Hematopoietic multipotent progenitor cell treated with erythropoietin and hydrocortisone succinate and interleukin-3 and kit ligand, for 8 days (in vitro differentiated cells): ENCODE results near the gene SMS.

Experiments
- DNase-seq: peaks from one replicate; pipeline ENCODE4 v3.0.0-alpha.2; 2015

Gene SMS

DNA sequence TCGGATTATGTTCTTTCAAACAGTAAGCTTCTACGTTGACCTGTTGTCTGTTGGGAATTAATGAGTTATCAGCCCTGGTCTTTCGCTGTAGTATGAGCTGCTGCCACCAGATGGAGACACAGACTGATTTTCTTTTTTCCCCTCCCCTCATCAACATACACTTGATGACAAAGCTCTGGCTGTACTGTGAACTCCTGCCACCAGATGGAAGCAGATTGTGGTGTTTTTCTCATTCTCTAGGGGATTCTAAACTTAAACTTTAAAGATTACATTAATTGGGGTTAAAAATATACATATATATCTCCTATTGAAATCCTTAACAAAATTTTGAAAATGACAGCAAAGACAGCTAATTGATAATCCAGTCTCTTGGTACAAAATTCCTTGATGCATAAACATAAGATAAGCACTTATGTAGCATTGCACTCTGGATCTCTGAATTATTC, 44.8 kb downstream of the SMS start:
- DNase-seq = peak; percentile 79

GRCh38 chrX:21986596-21986995, 46.1 kb downstream of the SMS start:
- no peak for DNase-seq

DNA sequence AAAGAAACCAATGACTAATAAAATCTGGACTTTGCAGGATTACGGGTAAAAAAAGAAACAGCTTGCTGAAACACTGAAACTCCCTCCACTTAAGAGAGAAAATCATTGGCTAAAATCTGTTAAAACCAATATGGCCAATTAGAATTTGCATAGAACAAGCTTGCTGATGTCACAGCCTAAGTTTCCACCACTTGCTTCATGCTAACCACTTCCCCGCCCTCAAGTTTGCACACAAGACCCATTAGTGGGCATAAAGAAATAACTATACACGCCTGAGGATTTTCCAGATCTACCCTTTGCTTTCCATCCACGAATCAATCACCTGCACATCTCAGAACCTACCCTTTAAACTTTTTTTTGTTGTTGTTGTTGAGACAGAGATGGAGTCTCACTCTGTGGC, 48.9 kb downstream of the SMS start:
- no peak for DNase-seq

DNA sequence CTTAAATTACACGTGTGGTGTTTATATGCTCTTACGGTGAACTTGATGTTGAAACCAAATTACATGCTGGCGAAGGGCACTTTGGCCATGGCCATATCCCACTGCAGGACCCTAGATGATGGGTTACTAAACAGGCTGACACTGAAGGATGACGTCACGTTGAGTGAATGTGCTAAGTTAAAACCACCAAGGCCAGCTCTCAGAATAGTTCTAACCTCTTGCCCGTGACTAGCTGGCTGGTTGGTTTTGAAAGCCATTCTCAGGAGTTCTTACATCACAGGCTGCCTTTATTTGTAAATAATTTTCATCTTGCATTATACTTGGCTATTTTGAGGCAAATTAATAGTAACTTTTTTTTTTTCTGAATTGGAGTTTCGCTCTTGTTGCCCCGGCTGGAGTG, 50.3 kb downstream of the SMS start:
- DNase-seq = no peak

GRCh38 chrX:21991504-21991903, 51.0 kb downstream of the SMS start:
- DNase-seq = no peak

GRCh38 chrX:21993265-21993664, 52.8 kb downstream of the SMS start:
- DNase-seq = peak; percentile 63

GRCh38 chrX:21996872-21997455, 56.5 kb downstream of the SMS start:
- no peak for DNase-seq

DNA sequence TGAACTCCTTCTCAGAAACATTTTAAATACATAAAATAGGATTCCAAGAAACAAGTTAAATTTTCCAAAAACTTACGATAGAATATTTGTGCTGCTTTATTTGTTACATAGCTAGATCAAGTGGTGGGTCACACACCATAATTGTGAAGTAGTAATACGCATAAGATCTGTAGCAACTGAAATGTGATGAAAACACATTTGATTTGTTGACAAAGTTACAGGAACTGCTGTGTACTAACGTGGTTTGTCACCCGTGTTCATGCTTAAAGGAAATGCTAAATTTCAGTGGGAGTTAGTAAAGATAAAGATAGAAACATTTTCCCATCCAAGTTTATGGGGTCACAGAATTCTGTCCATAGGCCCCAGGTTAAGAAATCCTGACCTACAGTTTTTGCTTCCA, 57.5 kb downstream of the SMS start:
- DNase-seq = no peak

DNA sequence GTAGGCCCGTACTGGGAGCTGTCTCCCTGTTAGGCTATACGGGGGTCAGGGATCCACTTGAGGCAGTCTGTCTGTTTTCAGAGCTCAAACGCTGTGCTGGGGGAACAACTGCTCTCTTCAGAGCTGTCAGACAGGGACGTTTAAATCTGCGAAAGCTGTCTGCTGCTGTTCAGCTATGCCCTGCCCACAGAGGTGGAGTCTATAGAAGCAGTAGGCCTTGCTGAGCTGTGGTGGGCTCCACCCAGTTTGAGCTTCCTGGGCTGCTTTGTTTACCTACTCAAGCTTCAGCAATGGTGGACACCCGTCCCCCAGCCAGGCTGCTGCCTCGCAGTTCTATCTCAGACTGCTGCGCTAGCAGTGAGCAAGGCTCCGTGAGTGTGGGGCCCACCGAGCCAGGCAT, 64.4 kb downstream of the SMS start:
- DNase-seq = no peak

DNA sequence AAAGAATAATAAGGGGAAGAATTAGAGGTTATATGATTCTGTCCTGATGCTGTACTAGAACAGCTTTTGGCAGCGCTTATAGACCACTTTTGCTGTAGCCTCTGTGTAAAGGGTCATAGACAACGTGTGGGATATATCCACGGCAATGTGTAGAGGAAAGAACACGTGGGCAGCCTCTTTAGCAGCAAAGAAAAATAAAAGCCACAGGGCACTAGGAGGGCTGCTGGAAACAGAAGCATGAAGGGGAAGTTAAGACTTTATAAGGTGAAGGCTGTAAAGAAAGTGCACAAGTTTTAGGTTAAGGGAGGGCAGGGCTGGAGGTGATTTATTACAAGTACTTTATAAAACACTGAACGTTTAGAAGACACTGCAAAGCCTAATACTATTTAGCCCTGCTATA, 71.5 kb downstream of the SMS start:
- DNase-seq = no peak

DNA sequence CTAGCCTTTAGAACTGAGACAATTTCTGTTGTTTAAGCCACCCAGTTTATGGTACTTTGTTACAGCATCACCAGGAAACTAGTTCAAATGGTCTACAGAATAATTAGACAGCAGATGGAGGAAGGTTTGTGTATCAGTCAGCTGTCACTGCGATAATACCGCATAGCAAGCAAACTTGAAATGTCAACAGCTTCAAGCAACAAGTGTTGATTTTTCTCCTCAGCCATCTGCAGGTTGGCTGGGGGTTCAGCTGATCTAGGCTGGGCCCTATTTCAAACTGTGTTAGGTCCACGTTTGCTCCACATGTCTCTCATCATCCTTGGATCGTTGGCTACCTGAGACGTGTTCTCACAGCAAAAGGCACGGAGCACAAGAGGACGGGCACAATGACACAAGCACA, 72.4 kb downstream of the SMS start:
- DNase-seq = no peak

GRCh38 chrX:22015139-22015750, 74.7 kb downstream of the SMS start:
- no peak for DNase-seq

- no peak for DNase-seq
These were observed 81.3 kb downstream of the SMS start for GRCh38 chrX:22021751-22022324.

GRCh38 chrX:22024577-22024976, 84.1 kb downstream of the SMS start:
- DNase-seq = no peak

DNA sequence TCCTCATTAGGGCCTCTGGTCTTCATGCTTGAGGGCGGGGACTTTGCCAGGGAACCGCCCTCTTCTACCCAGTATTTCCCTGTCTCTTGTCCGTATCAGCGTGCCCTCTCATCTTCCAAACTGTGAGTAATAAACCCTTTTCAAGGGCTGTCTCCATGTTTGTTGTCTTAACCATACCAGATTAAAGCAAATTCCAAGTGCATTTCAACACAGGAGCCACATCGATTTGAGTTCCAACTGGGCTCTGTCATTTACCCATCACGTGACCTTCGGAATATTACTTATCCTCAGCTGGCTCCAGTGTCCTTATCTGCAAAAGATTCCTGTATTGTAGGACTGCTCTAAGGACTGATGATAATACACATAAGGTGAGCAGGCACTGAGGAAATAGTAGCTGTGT, 85.2 kb downstream of the SMS start:
- DNase-seq = no peak

- DNase-seq = no peak
These were observed 86.2 kb downstream of the SMS start for GRCh38 chrX:22026731-22027130.

GRCh38 chrX:22032084-22032483, 91.6 kb downstream of the SMS start, which contains the start of gene PHEX:
PHEX (plus strand) TSS chrX:22032325; CDS start chrX:22033006, 681 bp downstream.
- no peak for DNase-seq

DNA sequence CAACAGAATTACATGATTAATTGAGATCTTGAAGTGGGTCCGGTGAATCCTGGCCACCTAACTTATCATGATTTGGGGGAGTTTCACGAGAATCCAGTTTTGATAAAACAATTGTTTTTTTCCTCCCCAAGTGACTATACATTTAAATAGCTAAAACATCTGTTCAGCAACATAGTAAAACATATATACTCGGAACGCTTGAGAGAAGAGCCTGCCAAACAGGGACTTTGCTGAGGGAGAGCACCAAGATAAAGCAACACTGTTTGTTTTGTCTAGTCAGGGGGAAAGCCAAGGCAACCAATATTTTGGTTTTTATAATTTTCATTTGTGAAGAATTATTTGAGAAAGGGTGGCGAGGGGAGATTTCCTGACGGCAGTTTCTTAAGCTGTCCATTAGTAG, 92.0 kb downstream of the SMS start:
- DNase-seq = no peak

GRCh38 chrX:22033818-22034217, 93.3 kb downstream of the SMS start:
- no peak for DNase-seq

GRCh38 chrX:22035236-22035635, 94.7 kb downstream of the SMS start:
- DNase-seq = no peak

- DNase-seq = no peak
These were observed 96.7 kb downstream of the SMS start for GRCh38 chrX:22037225-22037624.

DNA sequence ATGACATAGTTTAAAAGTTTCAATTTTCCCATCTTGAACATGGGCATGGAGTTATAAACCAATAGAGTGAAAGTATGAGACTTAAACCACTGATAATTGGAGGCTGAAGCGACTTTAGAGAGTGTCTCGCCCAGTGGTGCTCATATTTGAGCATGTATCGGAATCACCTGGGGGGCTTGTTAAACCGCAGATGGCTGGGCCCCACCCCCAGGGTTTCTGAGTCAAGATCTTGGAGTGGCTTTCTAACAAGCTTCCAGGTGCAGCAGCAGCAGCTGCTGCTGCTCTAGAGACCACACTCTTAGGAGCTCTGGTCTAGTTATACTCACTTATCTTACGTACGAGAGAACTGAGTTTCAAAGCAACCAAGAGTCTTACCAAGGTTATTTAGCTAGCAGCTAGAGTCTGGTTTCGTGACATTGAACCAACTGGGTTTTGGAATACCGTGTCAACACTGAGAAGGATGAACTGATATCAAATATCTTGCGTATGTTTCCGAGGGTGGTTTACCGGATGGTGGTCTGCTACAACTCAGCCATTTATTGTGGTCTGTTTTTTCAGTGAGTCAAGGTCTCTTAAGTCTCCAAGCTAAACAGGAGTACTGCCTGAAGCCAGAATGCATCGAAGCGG, 97.5 kb downstream of the SMS start:
- DNase-seq = no peak

GRCh38 chrX:22039541-22039940, 99.0 kb downstream of the SMS start:
- no peak for DNase-seq

- DNase-seq = no peak
These were observed 99.7 kb downstream of the SMS start for GRCh38 chrX:22040184-22040583.
